Measurements from ENCODE around the gene CYBA. TPM values are rescaled to one million over a fixed set of nuclear protein-coding genes. Genes with fewer than 3 reads are reported as not detected.
A peak's percentile ranks its signal among the peaks of the same experiment; 100 is the strongest.

The CYBA gene
- total and polyA plus RNA-seq, 2 of the 13 experiments (the other 11 are each of a cell fraction or from before 2014, with no cell fraction given), result 196 to 250 TPM

GRCh38 chr16:88681084-88681680 lies 30.3 kb upstream of the CYBA start (continued):
- TF ChIP-seq SIX4 (CRISPR knock-in tag; IDR thresholded peaks at IDR 0.05), result no peak
- 0 out of 2 replicates have a peak, but pooled peaks have one; percentile 53 for TF ChIP-seq CCDC6 (CRISPR knock-in tag; IDR thresholded peaks at IDR 0.05)
- TF ChIP-seq ZFP36 (IDR thresholded peaks at IDR 0.05; ENCODE audit: borderline replicate concordance, low read depth, low read length, partially characterized antibody), result no peak
- 0 out of 2 replicates have a peak, but pooled peaks have one; percentile 20 for TF ChIP-seq ZNF451 (CRISPR knock-in tag; IDR thresholded peaks at IDR 0.05)
- no peak for TF ChIP-seq PTBP1 (IDR thresholded peaks at IDR 0.05; ENCODE audit: low read depth, low read length, poor library complexity, severe bottlenecking)
- TF ChIP-seq ZNF33B (CRISPR knock-in tag; IDR thresholded peaks at IDR 0.05), result no peak; the same call in 1 of the 2 replicates
- TF ChIP-seq EP300 (IDR thresholded peaks at IDR 0.05; ENCODE audit: low read depth in 2 of 2, low read length in 2 of 2), result no peak
- no peak for TF ChIP-seq EP300 (CRISPR knock-in tag; IDR thresholded peaks at IDR 0.05; ENCODE audit: borderline replicate concordance)
- TF ChIP-seq POLR2A (IDR thresholded peaks at IDR 0.05; ENCODE audit: insufficient read depth in 1 of 2, low read depth in 2 of 2, low read length in 2 of 2), result no peak; a peak in 1 of 4 replicates
- no peak for TF ChIP-seq ARID3A (IDR thresholded peaks at IDR 0.05; ENCODE audit: low read depth, low read length)
- TF ChIP-seq SALL2 (CRISPR knock-in tag; IDR thresholded peaks at IDR 0.05), result 0 out of 2 replicates have a peak, but pooled peaks have one; percentile 26
- TF ChIP-seq RORA (CRISPR knock-in tag; IDR thresholded peaks at IDR 0.05), result no peak
